ENCODE results near the gene IDI2. TPM values are rescaled to one million over a fixed set of nuclear protein-coding genes. Genes with fewer than 3 reads are reported as not detected.
A peak's percentile ranks its signal among the peaks of the same experiment; 100 is the strongest.

The IDI2 gene
- total RNA-seq, 1 experiment from 2014 or later = not detected

DNA sequence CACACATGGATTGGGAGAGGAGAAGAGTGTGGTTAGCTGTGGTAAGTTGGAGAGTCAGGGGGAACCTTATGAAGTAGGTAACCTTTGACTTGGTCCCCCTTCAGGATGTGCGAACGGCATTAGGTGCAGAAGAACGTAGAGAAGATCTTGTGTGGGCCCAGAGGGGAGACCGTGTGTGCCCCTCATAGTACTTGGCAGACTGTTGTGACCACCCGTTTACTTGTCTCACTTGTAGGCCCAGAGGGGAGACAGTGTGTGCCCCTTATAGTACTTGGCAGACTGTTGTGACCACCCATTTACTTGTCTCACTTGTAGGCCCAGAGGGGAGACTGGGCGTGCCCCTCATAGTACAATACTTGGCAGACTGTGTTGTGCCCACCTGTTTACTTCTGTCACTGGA, 34.9 kb downstream of the IDI2 start (continued):
- TF ChIP-seq ZNF138 (CRISPR knock-in tag; conservative IDR thresholded peaks at IDR 0.05) (no peak), NFYB (CRISPR knock-in tag; conservative IDR thresholded peaks at IDR 0.05; ENCODE audit: low read depth) (no peak), ESRRA (CRISPR knock-in tag; IDR thresholded peaks at IDR 0.05; ENCODE audit: borderline replicate concordance) (no peak), ZNF671 (CRISPR knock-in tag; IDR thresholded peaks at IDR 0.05) (no peak), IRF2 (CRISPR knock-in tag; IDR thresholded peaks at IDR 0.05; ENCODE audit: borderline replicate concordance, low read depth) (no peak)
- TF ChIP-seq, protein P1, sequence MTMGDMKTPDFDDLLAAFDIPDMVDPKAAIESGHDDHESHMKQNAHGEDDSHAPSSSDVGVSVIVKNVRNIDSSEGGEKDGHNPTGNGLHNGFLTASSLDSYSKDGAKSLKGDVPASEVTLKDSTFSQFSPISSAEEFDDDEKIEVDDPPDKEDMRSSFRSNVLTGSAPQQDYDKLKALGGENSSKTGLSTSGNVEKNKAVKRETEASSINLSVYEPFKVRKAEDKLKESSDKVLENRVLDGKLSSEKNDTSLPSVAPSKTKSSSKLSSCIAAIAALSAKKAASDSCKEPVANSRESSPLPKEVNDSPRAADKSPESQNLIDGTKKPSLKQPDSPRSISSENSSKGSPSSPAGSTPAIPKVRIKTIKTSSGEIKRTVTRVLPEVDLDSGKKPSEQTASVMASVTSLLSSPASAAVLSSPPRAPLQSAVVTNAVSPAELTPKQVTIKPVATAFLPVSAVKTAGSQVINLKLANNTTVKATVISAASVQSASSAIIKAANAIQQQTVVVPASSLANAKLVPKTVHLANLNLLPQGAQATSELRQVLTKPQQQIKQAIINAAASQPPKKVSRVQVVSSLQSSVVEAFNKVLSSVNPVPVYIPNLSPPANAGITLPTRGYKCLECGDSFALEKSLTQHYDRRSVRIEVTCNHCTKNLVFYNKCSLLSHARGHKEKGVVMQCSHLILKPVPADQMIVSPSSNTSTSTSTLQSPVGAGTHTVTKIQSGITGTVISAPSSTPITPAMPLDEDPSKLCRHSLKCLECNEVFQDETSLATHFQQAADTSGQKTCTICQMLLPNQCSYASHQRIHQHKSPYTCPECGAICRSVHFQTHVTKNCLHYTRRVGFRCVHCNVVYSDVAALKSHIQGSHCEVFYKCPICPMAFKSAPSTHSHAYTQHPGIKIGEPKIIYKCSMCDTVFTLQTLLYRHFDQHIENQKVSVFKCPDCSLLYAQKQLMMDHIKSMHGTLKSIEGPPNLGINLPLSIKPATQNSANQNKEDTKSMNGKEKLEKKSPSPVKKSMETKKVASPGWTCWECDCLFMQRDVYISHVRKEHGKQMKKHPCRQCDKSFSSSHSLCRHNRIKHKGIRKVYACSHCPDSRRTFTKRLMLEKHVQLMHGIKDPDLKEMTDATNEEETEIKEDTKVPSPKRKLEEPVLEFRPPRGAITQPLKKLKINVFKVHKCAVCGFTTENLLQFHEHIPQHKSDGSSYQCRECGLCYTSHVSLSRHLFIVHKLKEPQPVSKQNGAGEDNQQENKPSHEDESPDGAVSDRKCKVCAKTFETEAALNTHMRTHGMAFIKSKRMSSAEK (CRISPR knock-in tag; IDR thresholded peaks at IDR 0.05; ENCODE audit: borderline replicate concordance) = no peak

DNA sequence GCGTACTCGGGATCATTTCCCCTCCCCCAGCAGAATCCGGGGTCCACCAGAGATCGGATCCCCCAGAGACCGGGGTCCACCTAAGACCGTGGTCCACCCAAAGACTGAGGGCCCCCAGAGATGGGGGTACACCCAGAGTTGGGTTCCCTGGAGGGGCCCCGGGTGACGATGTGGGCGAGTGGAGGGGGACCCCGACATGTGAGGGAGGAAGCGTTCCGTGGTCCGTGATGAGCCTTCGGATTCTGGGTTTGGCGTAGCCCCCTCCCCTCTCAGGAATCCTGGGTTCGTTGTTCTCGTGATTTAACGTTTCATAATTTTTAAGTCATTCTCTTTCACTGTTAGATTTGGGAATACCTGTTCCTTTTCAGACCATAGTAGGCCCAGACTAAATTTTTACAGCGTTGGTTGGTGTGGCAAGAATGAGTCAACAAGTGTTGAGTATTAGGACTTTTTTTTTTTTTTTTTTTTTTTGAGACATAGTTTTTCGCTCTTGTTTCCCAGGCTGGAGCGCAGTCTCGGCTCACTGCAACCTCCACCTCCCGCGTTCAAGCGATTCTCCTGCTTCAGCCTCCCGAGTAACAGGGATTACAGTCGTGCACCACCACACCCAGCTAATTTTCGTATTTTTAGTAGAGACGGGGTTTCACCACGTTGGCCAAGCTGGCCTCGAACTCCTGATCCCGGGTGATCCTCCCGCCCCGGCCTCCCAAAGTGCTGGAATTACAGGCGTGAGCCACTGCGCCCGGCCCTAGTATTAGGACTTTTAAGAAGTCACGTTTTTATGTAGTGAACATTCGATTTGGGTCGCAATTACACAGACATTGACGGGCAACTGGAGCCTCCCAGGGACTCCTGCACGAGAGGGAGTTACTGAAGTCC, 36.8 kb downstream of the IDI2 start:
- DNase-seq (ENCODE audit: low spot score) = no peak
- ATAC-seq = no peak
- Mint-ChIP-seq H3K4me1 (peaks cover 26% of the 10 kb centered on the region), H3K36me3 (peaks cover 32% of the 10 kb centered on the region), H3K27ac (peak overlapping the region; percentile 98), H3K4me3 (peak overlapping the region; percentile 95), H3K9me3 (no peaks in the 10 kb centered on the region), H3K27me3 (ENCODE audit: low read depth) (no peaks in the 10 kb centered on the region)
- ChIA-PET POLR2A (interaction anchor here (1.1 kb wide), 1 partner anchor 20 kb away, joined by 4 read pairs; no protein-coding TSS in a partner anchor), CTCF (interaction anchor here (1.0 to 1.4 kb wide), 3 partner anchors 61 to 573 kb away, joined by 3 to 4 read pairs (median 3); no protein-coding TSS in a partner anchor)
- TF ChIP-seq JAZF1 (CRISPR knock-in tag; IDR thresholded peaks at IDR 0.05) (no peak), HMGA2 (CRISPR knock-in tag; IDR thresholded peaks at IDR 0.05) (no peak), ETV6 (CRISPR knock-in tag; IDR thresholded peaks at IDR 0.05) (no peak), IRF2 (CRISPR knock-in tag; IDR thresholded peaks at IDR 0.05; ENCODE audit: borderline replicate concordance, low read depth) (no peak), NR1H2 (CRISPR knock-in tag; IDR thresholded peaks at IDR 0.05) (no peak), NFE2L1 (CRISPR knock-in tag; IDR thresholded peaks at IDR 0.05) (no peak), TEAD1 (CRISPR knock-in tag; IDR thresholded peaks at IDR 0.05) (no peak), ZNF416 (CRISPR knock-in tag; IDR thresholded peaks at IDR 0.05) (0 out of 2 replicates have a peak, but pooled peaks have one; percentile 5), ZNF317 (CRISPR knock-in tag; IDR thresholded peaks at IDR 0.05; ENCODE audit: borderline replicate concordance, low read depth) (no peak), JUN (CRISPR knock-in tag; IDR thresholded peaks at IDR 0.05) (0 out of 2 replicates have a peak, but pooled peaks have one; percentile 51), NR2C2 (CRISPR knock-in tag; IDR thresholded peaks at IDR 0.05) (no peak), FOXP1 (CRISPR knock-in tag; IDR thresholded peaks at IDR 0.05; ENCODE audit: borderline replicate concordance) (no peak), TEAD4 (CRISPR knock-in tag; IDR thresholded peaks at IDR 0.05) (0 out of 2 replicates have a peak, but pooled peaks have one; percentile 46), ZNF423 (CRISPR knock-in tag; IDR thresholded peaks at IDR 0.05) (no peak), ATF1 (CRISPR knock-in tag; IDR thresholded peaks at IDR 0.05) (no peak)
- TF ChIP-seq, protein P2, sequence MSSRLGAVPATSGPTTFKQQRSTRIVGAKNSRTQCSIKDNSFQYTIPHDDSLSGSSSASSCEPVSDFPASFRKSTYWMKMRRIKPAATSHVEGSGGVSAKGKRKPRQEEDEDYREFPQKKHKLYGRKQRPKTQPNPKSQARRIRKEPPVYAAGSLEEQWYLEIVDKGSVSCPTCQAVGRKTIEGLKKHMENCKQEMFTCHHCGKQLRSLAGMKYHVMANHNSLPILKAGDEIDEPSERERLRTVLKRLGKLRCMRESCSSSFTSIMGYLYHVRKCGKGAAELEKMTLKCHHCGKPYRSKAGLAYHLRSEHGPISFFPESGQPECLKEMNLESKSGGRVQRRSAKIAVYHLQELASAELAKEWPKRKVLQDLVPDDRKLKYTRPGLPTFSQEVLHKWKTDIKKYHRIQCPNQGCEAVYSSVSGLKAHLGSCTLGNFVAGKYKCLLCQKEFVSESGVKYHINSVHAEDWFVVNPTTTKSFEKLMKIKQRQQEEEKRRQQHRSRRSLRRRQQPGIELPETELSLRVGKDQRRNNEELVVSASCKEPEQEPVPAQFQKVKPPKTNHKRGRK (CRISPR knock-in tag; IDR thresholded peaks at IDR 0.05; ENCODE audit: borderline replicate concordance) = no peak
- TF ChIP-seq, protein P3, sequence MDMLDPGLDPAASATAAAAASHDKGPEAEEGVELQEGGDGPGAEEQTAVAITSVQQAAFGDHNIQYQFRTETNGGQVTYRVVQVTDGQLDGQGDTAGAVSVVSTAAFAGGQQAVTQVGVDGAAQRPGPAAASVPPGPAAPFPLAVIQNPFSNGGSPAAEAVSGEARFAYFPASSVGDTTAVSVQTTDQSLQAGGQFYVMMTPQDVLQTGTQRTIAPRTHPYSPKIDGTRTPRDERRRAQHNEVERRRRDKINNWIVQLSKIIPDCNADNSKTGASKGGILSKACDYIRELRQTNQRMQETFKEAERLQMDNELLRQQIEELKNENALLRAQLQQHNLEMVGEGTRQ (CRISPR knock-in tag; IDR thresholded peaks at IDR 0.05) = no peak
- TF ChIP-seq, protein P4, sequence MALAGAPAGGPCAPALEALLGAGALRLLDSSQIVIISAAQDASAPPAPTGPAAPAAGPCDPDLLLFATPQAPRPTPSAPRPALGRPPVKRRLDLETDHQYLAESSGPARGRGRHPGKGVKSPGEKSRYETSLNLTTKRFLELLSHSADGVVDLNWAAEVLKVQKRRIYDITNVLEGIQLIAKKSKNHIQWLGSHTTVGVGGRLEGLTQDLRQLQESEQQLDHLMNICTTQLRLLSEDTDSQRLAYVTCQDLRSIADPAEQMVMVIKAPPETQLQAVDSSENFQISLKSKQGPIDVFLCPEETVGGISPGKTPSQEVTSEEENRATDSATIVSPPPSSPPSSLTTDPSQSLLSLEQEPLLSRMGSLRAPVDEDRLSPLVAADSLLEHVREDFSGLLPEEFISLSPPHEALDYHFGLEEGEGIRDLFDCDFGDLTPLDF (CRISPR knock-in tag; IDR thresholded peaks at IDR 0.05) = no peak
- TF ChIP-seq, protein P5, sequence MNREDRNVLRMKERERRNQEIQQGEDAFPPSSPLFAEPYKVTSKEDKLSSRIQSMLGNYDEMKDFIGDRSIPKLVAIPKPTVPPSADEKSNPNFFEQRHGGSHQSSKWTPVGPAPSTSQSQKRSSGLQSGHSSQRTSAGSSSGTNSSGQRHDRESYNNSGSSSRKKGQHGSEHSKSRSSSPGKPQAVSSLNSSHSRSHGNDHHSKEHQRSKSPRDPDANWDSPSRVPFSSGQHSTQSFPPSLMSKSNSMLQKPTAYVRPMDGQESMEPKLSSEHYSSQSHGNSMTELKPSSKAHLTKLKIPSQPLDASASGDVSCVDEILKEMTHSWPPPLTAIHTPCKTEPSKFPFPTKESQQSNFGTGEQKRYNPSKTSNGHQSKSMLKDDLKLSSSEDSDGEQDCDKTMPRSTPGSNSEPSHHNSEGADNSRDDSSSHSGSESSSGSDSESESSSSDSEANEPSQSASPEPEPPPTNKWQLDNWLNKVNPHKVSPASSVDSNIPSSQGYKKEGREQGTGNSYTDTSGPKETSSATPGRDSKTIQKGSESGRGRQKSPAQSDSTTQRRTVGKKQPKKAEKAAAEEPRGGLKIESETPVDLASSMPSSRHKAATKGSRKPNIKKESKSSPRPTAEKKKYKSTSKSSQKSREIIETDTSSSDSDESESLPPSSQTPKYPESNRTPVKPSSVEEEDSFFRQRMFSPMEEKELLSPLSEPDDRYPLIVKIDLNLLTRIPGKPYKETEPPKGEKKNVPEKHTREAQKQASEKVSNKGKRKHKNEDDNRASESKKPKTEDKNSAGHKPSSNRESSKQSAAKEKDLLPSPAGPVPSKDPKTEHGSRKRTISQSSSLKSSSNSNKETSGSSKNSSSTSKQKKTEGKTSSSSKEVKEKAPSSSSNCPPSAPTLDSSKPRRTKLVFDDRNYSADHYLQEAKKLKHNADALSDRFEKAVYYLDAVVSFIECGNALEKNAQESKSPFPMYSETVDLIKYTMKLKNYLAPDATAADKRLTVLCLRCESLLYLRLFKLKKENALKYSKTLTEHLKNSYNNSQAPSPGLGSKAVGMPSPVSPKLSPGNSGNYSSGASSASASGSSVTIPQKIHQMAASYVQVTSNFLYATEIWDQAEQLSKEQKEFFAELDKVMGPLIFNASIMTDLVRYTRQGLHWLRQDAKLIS (CRISPR knock-in tag; IDR thresholded peaks at IDR 0.05; ENCODE audit: borderline replicate concordance) = no peak
